Measurements from ENCODE around the gene HGD.

DNA sequence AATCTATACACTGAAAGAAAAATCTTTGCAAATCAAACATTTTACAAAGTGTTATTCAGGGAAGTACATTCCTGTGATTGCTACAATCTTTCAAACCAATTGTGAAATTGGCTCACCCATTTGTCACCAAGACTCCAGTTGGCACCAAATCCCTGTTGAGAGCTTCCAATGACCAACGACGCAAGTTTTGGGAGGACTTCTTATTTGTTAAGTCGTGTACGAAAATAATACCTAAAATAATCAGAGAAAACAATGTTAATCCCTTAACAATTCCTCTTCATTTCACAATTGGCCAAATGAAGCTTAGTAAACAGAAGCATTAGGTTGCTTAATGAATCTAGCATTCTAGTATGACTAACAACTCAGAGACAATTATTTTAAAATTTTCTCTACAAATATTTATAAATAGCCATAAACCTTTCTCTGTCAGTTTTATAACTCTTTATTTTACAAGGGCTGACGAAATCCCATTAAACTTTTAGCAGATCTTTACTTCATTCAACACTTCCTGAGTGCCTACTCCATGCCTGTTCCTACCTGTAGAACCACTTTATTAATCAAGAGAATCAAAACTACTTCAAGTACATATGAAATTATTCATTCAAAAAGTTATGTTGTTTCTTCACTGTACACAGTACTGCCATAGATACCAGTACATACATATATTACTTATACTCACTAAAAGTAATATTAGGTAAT lies 24.0 kb upstream of the HGD start:
- TF ChIP-seq EZH2 (IDR thresholded peaks at IDR 0.05) (no peak), MAX (IDR thresholded peaks at IDR 0.05) (no peak), CEBPB (IDR thresholded peaks at IDR 0.05; ENCODE audit: low read depth) (no peak), CTCF (IDR thresholded peaks at IDR 0.05 in 2 of 3, conservative IDR thresholded peaks at IDR 0.05 in 1 of 3; ENCODE audit: borderline replicate concordance in 1 of 3, insufficient read depth in 1 of 3, low read depth in 2 of 3, low read length in 2 of 3) (no peak), POLR2A (IDR thresholded peaks at IDR 0.05; ENCODE audit: borderline replicate concordance, extremely low read depth, insufficient read depth, insufficient read length) (no peak), POLR2AphosphoS5 (IDR thresholded peaks at IDR 0.05; ENCODE audit: low read depth, low read length) (no peak)
